Erythroblast (primary cell): Measurements from ENCODE around the gene SUPT6H.
"Not testable (repeated sequence)": the region's sequence is repeated elsewhere in the genome, so short reads cannot be mapped to it uniquely, and the experiment has no call there.

ENCODE experiments used
- GATA1 ChIP-seq: IDR thresholded peaks from 2 replicates; pipeline ENCODE4 v1.6.1; 2011; ENCODE audit warnings: low read depth, mild to moderate bottlenecking, control low read depth, low read length, moderate library complexity
- POLR2A ChIP-seq: IDR thresholded peaks from 2 replicates; pipeline ENCODE4 v1.6.1; 2011; ENCODE audit warnings: mild to moderate bottlenecking, low read length

DNA sequence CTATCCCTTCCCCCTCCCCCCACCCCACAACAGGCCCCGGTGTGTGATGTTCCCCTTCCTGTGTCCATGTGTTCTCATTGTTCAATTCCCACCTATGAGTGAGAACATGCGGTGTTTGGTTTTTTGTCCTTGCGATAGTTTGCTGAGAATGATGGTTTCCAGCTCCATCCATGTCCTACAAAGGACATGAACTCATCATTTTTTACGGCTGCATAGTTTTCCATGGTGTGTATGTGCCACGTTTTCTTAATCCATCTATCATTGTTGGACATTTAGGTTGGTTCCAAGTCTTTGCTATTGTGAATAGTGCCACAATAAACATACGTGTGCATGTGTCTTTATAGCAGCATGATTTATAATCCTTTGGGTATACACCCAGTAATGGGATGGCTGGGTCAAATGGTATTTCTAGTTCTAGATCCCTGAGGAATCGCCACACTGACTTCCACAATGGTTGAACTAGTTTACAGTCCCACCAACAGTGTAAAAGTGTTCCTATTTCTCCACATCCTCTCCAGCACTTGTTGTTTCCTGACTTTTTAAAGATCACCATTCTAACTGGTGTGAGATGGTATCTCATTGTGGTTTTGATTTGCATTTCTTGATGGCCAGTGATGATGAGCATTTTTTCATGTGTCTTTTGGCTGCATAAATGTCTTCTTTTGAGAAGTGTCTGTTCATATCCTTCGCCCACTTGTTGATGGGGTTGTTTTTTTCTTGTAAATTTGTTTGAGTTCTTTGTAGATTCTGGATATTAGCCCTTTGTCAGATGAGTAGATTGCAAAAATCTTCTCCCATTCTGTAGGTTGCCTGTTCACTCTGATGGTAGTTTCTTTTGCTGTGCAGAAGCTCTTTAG lies 74.1 kb downstream of the SUPT6H start:
- not testable (repeated sequence) for TF ChIP-seq POLR2A, GATA1
